Activated CD4-positive, alpha-beta T cell treated with anti-CD3 and anti-CD28 coated beads for 1 hour (primary cell): Measurements from ENCODE around the gene ZNF274.
"Not testable (repeated sequence)": the region's sequence is repeated elsewhere in the genome, so short reads cannot be mapped to it uniquely, and the experiment has no call there.

Experiments used
- DNase-seq: peaks from one replicate; pipeline ENCODE4 v3.0.0-alpha.2; 2020

ZNF274 gene

GRCh38 chr19:58182989-58183816 is at the start of gene ZNF274:
TSS of gene ZNF274 (plus strand) at chr19:58183061. CDS start at chr19:58183966, 905 bp downstream.
- peak; percentile 90 for DNase-seq

GRCh38 chr19:58134244-58134643 is 48.6 kb upstream of the ZNF274 start:
- DNase-seq = no peak

GRCh38 chr19:58145849-58146248 is 37.0 kb upstream of the ZNF274 start:
- no peak for DNase-seq

- DNase-seq = not testable (repeated sequence)
Measured at GRCh38 chr19:58147475-58147874, 35.4 kb upstream of the ZNF274 start.

GRCh38 chr19:58150328-58150921 is 32.4 kb upstream of the ZNF274 start, which contains the start of gene ZNF329:
TSS of gene ZNF329 (minus strand) at chr19:58150789. CDS start at chr19:58129503, 21,286 bp downstream.
- DNase-seq = peak; percentile 89

GRCh38 chr19:58153386-58153785 is 29.5 kb upstream of the ZNF274 start:
- no peak for DNase-seq

- no peak for DNase-seq
Measured at GRCh38 chr19:58154287-58154678, 28.6 kb upstream of the ZNF274 start.

GRCh38 chr19:58154679-58155648 is 27.9 kb upstream of the ZNF274 start:
- peak; percentile 97 for DNase-seq

- DNase-seq = no peak
Measured at GRCh38 chr19:58157045-58157728, 25.7 kb upstream of the ZNF274 start.

- no peak for DNase-seq
Measured at GRCh38 chr19:58166268-58166667, 16.6 kb upstream of the ZNF274 start.

GRCh38 chr19:58166708-58167280 is 16.1 kb upstream of the ZNF274 start:
- DNase-seq = no peak

- DNase-seq = no peak
Measured at GRCh38 chr19:58170860-58171259, 12.0 kb upstream of the ZNF274 start.

- DNase-seq = peak; percentile 26
Measured at GRCh38 chr19:58181902-58182576, 822 bp upstream of the ZNF274 start.

GRCh38 chr19:58182577-58182988 is 278 bp upstream of the ZNF274 start:
- peak; percentile 73 for DNase-seq

- no peak for DNase-seq
Measured at GRCh38 chr19:58183817-58184215, 955 bp downstream of the ZNF274 start.

GRCh38 chr19:58196901-58197616 is 14.2 kb downstream of the ZNF274 start:
- DNase-seq = no peak

- no peak for DNase-seq
Measured at GRCh38 chr19:58203814-58204475, 21.1 kb downstream of the ZNF274 start.

- DNase-seq = no peak
Measured at GRCh38 chr19:58204566-58204965, 21.7 kb downstream of the ZNF274 start.

- no peak for DNase-seq
Measured at GRCh38 chr19:58209577-58209976, 26.7 kb downstream of the ZNF274 start.
